GM18861 (cell line): Measurements from ENCODE around the gene GOSR1.
"Not testable (repeated sequence)": the region's sequence is repeated elsewhere in the genome, so short reads cannot be mapped to it uniquely, and the experiment has no call there.

Experiments used
- ATAC-seq: cut with Tn5 transposase; IDR thresholded peaks from one replicate; pipeline ENCODE4 v1.9.1; 2021; ENCODE audit not compliant: unreplicated experiment

The GOSR1 gene

DNA sequence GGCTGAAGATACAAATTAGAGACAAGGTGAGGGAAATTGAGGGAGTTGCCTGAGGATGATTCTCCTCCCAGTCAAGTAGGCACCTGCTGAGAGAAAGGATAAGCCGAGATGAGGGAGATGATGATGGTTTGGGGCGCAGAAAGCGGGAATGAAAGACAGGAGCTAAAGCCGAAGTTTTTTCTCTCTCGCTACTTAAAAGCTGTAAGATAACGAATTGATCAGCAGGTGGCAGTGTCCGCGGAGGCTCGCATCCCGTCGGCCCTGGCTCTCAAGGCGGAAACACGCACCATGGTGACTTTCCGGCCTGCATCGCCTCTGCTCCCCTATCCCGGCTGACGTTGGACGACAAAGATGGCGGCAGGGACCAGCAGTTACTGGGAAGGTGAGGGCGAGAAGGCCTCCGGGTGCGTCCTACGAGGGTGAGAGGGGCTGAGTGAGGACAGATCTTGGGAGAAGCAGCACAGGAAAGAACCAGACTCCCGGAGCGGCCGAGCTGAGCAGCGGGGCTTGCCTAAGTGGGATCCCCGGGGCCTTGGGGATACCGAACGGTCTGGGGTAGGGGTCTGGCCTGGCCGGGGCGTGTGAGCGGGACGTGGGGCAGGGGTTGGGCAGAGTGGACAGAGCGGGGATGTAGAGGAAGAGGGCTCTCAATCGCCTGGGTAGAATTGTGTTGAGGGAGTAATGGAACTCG lies at the start of gene GOSR1:
TSS of gene GOSR1 (plus strand) at position 326 of the 691 bp plus-strand sequence. CDS start at position 352, 26 bp downstream.
- peak; percentile 93 for ATAC-seq

DNA sequence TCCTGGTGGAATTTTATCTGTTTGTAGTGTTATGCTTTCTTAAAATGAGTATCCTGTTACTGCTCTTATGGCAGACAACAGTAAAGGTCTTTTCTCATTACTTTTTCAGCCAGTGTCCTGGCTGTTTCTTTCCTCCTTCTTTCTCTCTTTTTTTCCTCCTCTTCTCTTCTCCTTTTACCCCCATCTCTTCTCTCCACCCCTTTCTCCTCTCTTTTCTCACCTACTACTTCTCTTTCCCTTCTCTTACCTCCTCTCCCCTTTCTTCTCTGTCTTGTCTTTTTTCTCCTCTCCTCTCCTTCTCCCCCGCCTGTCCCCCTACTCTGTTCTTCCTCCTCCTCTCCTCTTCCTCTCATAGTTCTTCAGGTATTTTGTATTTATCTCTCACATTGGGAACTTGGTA lies 49.6 kb upstream of the GOSR1 start:
- ATAC-seq = no peak

DNA sequence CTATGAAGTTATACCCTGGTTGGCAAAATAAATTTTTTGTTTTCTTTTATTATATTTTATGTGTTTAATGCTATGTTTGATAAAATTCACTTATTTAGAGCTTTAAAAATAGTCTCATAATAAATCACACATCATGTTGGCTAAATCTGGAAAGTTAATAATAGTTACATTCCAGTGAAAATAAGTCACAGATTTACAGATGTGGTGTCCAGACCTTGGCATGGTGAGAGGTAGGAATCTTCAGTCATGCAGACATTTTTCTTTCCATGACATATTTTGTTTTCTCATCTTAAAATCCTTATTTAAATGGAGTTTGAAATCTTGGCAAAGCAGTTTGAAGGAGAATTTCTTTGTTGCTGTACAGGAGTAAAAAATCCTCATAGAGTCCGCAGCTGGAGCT lies 48.1 kb upstream of the GOSR1 start:
- ATAC-seq = no peak

DNA sequence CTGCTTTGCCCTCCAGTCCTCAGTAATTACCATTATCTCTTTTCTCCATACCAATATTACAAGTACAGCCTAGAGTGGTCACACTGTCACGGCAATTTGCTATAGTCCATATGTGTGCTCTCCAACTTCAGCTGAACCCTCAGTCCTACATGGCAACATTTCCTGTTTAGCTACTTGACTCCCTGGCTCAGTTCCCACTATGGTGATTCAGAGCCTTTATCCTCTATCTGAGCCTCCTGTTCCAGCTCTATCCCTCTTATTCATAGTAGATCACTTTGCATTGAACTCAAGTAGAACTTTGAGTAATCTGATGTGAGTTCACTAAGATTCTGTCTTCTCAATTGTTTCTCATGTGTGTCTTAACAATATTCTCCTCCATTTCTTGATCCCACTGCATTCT lies 43.7 kb upstream of the GOSR1 start:
- no peak for ATAC-seq

DNA sequence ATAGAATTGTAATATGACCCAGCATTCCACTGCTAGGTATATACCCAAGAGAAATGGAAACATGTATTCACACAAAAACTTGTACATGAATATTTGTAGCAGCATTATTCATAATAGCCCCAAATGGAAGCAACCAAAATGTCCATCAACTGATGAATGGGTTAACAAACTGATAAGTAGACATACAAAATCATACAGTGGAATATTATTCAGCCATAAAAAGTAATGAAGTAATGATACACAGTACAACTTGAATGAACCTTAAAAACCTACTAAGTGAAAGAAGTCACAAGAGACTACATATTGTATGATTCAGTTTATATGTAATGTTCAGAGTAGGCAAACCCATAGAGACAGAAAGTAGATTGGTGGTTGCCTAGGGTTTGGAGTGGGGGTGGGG lies 40.5 kb upstream of the GOSR1 start:
- ATAC-seq = no peak

DNA sequence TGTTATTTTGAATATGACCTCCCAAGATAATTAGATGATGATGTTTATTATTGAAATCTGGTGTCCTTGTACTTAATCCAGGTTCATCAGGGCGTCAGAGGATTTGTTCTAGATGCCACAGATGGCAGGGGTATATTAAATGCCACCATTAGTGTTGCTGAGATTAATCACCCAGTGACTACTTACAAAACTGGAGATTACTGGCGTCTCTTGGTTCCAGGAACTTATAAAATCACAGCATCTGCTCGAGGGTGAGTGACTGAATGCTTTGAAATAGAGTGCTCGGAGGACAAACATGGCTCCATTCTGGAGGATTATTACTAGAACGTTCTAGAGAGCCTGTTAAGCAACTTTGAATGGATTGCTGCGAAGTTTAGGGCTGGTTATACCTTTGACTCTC lies 33.5 kb upstream of the GOSR1 start:
- no peak for ATAC-seq

DNA sequence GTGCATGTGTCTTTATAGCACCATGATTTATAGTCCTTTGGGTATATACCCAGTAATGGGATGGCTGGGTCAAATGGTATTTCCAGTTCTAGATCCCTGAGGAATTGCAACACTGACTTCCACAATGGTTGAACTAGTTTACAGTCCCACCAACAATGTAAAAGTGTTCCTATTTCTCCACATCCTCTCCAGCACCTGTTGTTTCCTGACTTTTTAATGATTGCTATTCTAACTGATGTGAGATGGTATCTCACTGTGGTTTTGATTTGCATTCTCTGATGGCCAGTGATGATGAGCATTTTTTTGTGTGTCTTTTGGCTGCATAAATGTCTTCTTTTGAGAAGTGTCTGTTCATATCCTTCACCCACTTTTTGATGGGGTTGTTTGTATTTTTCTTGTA lies 30.6 kb upstream of the GOSR1 start:
- not testable (repeated sequence) for ATAC-seq

DNA sequence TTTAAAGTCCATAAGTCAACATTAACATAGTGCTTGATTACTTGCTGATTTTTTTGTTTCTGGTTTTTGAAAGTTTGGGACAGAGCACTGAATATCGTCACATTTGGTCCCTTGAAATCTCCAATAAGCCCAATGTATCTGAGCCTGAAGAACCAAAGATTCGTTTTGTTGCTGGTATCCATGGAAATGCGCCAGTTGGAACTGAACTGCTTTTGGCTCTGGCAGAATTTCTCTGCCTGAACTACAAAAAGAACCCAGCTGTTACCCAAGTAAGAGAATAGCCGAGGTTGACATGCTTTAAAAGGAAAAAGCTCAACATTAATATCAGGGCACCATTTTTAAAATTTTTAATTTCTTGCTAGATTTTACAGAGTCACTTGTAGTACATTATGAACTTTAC lies 27.7 kb upstream of the GOSR1 start:
- no peak for ATAC-seq

DNA sequence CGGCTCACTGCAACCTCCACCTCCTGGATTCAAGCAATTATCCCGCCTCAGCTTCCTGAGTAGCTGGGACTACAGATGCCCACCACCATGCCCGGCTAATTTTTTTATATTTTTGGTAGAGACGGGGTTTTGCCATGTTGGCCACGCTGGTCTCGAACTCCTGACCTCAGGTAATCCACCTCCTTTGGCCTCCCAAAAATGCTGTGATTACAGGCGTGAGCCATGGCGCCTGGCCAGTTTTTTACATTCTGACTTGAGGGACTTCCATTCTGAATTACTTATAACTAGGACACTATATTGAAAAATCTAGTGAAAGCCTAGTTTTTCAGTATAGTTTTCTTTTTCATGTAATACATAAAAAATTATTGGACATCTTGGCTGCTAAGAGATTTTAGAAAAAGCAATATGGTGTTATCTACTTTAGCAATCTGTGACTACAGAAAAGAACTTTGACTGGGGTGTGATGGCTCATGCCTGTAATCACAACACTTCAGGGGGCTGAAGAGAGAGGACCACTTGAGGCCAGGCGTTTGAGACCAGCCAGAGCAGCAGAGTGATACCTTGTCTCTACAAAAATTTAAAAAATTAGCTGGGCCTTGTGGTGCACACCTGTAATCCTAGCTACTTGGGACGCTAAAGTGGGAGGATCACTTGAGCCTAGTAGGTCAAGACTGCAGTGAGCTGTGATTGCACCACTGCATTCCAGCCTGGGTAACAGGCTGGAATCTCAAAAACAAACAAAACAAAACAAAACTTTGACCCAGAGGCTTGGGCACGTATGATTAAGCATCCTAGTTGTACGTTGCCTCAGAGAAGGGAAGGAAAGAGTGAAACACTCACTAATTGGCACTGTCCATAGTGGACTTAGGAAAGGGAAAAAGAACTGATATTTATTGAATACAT lies 26.8 kb upstream of the GOSR1 start:
- ATAC-seq = no peak

DNA sequence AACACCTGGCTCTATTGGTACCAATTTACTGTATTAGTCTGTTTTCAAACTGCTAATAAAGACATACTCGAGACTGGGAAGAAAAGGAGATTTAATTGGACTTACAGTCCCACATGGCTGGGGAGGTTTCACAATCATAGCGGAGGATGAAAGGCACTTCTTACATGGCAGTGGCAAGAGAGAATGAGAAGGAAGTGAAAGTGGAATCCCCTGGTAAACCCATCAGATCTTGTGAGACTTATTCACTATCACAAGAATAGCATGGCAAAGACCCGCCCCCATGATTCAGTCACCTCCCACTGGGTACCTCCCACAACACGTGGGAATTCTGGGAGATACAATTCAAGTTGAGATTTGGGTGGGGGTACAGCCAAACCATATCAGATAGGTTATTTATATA lies 22.6 kb upstream of the GOSR1 start:
- ATAC-seq = no peak

DNA sequence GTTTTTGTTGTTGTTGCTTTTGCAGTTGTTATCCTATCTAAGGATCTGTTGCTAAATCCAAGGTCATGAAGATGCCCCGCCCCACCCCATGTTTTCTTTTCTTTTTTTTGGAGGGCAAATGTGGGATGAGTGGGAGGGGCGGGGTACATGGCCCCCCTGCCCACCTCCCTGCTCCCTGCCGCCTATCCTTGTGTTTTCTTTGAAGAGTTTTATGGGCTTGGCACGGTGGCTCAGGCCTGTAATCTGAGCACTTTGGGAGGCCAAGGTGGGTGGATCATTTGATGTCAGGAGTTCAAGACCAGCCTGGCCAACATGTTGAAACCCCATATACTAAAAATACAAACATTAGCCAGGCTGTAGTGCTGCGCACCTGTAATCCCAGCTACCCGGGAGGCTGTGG lies 18.8 kb upstream of the GOSR1 start:
- no peak for ATAC-seq

DNA sequence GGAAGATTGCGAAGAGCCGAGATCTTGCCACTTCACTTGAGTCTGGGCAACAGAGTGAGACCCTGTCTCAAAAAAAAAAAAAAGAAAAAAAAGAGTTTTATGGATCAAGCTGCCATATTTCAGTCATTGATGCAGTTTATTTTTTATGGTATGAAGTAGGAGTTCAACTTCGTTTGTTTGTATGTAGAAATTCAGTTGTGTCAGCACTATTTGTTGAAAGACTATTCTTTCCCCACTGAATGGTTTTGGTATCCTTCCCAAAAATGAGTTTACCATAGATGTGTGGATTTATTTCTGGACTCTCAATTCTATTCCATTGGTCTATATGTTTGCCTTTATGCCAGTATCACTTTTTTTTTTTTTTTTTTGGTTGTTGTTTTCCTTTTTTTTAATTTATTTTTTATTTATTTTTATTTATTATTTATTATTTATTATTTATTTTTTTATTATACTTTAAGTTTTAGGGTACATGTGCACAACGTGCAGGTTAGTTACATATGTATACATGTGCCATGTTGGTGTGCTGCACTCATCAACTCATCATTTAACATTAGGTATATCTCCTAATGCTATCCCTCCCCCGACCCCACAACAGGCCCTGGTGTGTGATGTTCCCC lies 18.3 kb upstream of the GOSR1 start:
- ATAC-seq = not testable (repeated sequence)

DNA sequence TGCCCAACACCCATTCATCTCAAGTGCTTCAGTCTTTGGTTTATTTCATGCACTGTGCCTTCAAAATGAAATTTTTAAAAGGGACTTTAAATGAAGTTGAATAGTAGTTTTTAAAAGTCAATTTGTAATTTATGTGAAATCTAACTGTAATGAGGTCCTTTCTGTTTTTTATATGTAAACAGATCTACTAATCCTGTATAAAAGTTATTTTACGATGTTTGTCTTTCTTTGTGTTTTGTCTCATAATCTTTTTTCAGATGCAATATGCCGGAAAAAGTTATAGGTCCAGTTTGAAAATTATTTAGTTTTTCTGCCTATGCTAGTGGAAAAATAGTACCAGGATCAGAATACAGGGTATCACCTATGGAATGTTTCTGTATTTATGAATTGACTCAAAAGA lies 8.7 kb upstream of the GOSR1 start:
- no peak for ATAC-seq

DNA sequence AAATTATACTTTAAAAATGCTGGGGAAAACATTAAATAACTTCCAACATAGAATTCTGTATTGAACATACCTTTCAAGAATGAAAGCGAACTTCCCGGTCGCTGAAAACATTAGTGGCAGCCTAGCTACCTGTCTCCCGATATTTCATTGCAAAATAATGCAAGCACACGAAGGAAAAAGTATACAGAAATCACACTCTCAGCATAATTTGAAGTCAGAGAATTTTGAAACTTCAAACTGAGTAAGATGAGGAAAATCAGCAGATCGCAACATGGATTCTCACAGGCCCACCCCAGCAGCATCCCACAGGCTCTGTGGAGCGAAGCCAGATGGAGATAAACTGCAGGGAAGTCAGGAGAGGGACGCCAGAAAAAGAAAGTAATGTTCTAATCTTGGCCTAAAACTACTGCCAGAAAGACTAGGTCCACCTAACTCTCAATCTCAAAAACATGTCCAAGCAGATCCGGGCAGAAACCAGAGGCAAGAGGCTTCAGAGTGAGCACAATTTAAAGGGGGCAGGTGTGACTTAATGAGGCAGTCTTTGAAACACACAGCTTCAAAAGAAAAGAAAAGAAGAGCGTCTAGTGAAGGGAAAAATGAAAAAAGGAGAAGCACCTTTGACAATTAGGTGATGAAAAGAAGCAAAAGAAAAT lies 4.8 kb upstream of the GOSR1 start:
- no peak for ATAC-seq

DNA sequence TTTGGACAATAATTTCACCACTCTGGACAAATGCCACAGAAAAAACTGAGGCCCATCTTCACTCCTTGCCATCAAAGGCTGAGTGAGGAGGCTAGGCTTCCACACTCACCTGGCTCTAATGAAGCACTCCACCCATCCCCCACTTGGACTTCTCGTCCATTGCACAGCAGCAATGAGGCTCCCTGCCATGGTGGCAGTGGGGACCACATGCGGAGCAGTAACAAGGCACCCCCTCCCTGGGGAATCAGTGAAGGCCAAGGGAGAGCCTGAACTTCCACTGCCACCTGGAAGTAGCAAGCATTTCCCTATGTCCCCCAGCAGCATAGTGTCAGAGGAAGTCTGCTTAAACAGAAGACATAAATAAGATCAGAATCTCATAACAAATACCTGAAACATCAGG lies 2.0 kb upstream of the GOSR1 start:
- no peak for ATAC-seq

DNA sequence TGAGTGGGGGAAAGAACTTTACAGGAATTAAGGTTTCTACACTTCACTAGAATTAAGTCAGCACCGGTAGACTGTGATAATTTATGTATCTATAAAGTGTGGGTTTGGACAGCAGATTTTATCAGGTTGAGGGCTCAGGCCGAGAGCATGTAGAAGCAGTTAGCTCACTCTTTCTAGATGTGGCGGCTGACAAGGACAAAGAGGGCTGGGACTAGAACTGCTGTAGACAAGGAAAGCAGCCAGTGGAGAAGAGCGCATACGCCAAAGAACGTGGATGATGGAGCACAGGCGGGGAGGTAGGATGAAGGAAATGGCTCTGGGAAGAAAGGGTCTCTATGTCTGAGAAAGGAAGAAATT lies 504 bp upstream of the GOSR1 start:
- ATAC-seq = no peak

DNA sequence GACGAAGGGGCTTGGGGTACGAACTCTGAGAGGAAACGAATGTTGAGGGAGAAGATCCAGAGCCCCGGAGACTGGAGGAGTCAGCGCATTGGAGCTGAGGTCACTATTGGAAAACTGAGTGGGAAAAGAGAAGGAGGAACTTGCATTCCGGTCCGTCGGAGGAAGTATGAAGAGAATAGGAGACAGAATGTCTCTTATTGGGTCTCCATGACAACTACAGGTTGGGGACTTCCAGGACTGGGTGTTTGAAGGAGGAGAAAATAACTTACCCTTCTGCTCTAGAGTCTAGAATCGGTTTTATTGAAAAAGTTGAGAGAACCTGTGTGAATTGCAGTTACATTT lies 537 bp downstream of the GOSR1 start:
- no peak for ATAC-seq

DNA sequence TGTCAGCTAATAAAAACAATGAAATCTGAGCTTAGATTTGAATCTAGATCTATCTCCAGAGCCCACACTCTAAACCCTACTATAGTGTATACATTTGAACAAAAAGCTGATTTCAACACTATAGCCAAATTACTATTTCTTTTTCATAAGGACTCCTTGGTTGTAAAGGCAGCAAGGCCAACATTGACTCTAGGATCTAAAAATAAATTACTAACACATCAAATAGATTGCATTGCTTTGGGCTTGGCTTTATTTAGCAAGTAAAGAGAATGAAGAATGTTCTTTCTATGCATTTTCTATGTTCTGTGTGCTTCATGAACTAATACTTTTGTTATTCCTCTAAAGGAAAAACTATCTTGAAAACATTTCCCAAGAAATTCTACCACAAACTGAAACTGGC lies 5.3 kb downstream of the GOSR1 start:
- no peak for ATAC-seq

DNA sequence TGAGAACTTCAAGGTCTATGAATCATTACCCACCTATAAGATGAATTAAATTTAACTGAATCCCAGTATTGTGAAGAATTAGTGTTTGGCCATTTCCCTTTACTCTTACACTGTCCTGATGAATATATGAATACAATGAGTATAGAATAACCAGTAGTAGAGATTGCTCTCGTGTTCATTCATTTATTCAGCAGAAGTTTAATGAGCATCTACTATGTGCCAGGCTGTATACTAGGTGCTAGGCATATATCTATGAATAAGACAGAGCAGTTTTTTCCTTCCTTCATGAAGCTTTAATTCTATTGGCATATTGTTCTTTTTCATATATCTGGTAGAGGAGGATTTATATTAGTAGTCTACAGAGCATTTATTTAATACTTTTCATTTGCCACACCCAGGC lies 6.0 kb downstream of the GOSR1 start:
- no peak for ATAC-seq

DNA sequence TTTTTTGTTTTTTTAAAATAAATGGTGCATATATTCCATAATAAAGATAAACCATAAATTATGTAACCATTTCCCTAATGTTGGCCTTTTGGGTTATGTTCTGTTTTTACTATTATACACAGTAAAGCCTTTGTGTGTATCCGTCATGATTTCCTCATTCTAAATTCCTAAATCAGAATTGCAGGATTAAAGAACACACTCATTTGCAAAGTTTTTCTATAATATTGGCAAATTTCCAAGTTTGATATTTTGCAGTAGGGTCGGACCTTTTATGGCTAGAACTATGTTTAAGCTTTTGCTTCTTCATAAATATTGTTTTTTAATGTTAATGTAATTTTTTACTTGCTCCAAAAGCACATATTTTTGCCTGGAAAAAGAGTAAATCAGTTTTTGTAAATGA lies 16.6 kb downstream of the GOSR1 start:
- no peak for ATAC-seq

DNA sequence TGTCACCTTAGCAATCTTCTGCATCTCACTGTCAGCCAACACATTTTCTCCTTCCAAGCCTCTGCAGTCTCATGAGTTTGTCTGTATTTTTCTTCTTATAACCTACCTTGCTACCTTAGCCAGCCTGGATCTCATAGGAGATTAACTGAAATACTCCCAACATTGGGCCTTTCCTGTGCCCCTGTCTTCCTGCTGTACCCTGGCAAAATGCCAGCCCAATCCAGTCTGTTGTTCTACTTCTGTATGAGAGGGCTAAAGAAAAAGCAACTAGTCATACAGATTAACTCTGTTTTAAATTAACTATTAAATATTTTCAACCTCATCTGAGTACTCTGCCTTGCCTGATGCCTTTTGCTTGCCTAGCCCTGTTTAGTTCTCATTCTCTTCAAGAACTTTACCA lies 18.4 kb downstream of the GOSR1 start:
- ATAC-seq = no peak

DNA sequence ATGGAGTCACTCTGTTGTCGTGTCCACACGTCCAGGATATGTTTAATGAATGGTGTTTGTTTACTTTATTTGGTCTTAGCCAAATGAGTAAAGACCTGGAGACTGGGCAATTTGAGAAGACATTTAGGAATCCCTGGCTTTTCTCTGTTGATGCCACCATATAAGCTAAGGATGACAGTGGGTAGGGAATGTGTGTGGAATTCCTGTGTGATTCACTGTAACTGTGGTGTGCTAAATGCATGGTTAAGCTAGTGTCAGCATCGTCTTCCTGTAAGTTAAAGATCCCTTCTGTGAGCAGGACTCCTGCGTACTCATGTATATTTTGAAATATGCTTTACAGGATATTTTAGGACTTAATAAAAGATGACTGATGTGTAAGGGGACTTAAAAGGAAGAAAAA lies 26.4 kb downstream of the GOSR1 start:
- ATAC-seq = no peak
